Endodermal cell (in vitro differentiated cells): ENCODE measurements around the gene OPN1LW. TPM values are rescaled to one million over a fixed set of nuclear protein-coding genes. Genes with fewer than 3 reads are reported as not detected.

Source experiments
- DNase-seq: peaks from one replicate; pipeline ENCODE4 v3.0.0-alpha.2; 2017
- H3K27ac ChIP-seq: 2 replicates; pipeline ENCODE4 v1.5.1; 2013; ENCODE audit warnings: mild to moderate bottlenecking, low read depth, low read length, moderate library complexity
- H3K27me3 ChIP-seq: 2 replicates; pipeline ENCODE4 v1.6.1; 2013; ENCODE audit warnings: mild to moderate bottlenecking, low read length, moderate library complexity; ENCODE audit not compliant: insufficient read depth, control insufficient read depth, poor library complexity, severe bottlenecking
- H3K36me3 ChIP-seq: 2 replicates; pipeline ENCODE4 v1.7.0; 2013; ENCODE audit warnings: mild to moderate bottlenecking, low read length, moderate library complexity; ENCODE audit not compliant: control insufficient read depth, insufficient read depth
- H3K4me1 ChIP-seq: one replicate; pipeline ENCODE4 v1.7.0; 2013; ENCODE audit warnings: low read length; ENCODE audit not compliant: control insufficient read depth, insufficient read depth
- H3K4me3 ChIP-seq: 2 replicates; pipeline ENCODE4 v1.5.1; 2013; ENCODE audit warnings: mild to moderate bottlenecking, low read length, moderate library complexity
- H3K9ac ChIP-seq: 2 replicates; pipeline ENCODE4 v1.6.1; 2013; ENCODE audit warnings: mild to moderate bottlenecking, low read length, moderate library complexity; ENCODE audit not compliant: poor library complexity, severe bottlenecking; ENCODE audit errors: extremely low read depth
- H3K9me3 ChIP-seq: 2 replicates; pipeline ENCODE4 v1.6.1; 2013; ENCODE audit warnings: mild to moderate bottlenecking, low read length, moderate library complexity; ENCODE audit not compliant: control insufficient read depth
- H3K27ac Mint-ChIP-seq: 2 replicates; pipeline ENCODE4 v1.8.0; 2020; ENCODE audit warnings: mixed read lengths
- H3K27me3 Mint-ChIP-seq: 2 replicates; pipeline ENCODE4 v1.8.0; 2021; ENCODE audit warnings: mild to moderate bottlenecking, mixed read lengths; ENCODE audit not compliant: insufficient read depth
- H3K36me3 Mint-ChIP-seq: 2 replicates; pipeline ENCODE4 v1.8.0; 2020; ENCODE audit warnings: low read depth, mixed read lengths
- H3K4me1 Mint-ChIP-seq: 2 replicates; pipeline ENCODE4 v1.8.0; 2020; ENCODE audit warnings: mixed read lengths
- H3K4me3 Mint-ChIP-seq: 2 replicates; pipeline ENCODE4 v1.8.0; 2020; ENCODE audit warnings: mild to moderate bottlenecking, moderate library complexity, mixed read lengths
- H3K9me3 Mint-ChIP-seq: 2 replicates; pipeline ENCODE4 v1.8.0; 2020; ENCODE audit warnings: mild to moderate bottlenecking, mixed read lengths
- CTCF ChIP-seq: fragments of 200-600 bp; sonication (generic); conservative IDR thresholded peaks from 2 replicates; pipeline ENCODE4 v1.5.0; 2021; ENCODE audit warnings: antibody characterized with exemption, mild to moderate bottlenecking
- WGBS, 2 experiments: methylation state at CpG; one replicate each; pipeline versions ENCODE4 v1.1.5 to v1.1.7; 2013; ENCODE audit warnings: missing lambda C conversion rate in 2 of 2, mixed read lengths in 1 of 2; ENCODE audit not compliant: insufficient coverage in 1 of 2, insufficient read length in 1 of 2; 5-methylcytosine and 5-hydroxymethylcytosine counted together
- total RNA-seq, 2 donors: library from RNA; stranded (reverse); fragmentation: NEBNext Ultra II Directional in 1 of 2; extraction: Animal tissue kit (Norgen Biotek cat#: 25700) in 1 of 2; gene quantifications; 2 replicates in 1 of 2; 3 replicates in 1 of 2; pipeline ENCODE4 v1.2.1, GENCODE V29; 2021

OPN1LW gene
- total RNA-seq, 2 donors from 2014 or later: not detected

- H3K4me1 ChIP-seq: no peaks in the 10 kb centered on the region
- 66 to 80% methylated on average over 2 to 4 of the region's 6 CpGs for WGBS, 2 experiments
- H3K36me3 ChIP-seq: no peaks in the 10 kb centered on the region
- no peak overlapping the region for H3K9ac ChIP-seq
- Mint-ChIP-seq H3K4me3 (no peak overlapping the region), H3K27ac (no peak overlapping the region), H3K9me3 (peaks cover 73% of the 10 kb centered on the region), H3K4me1 (no peaks in the 10 kb centered on the region), H3K36me3 (no peaks in the 10 kb centered on the region), H3K27me3 (no peaks in the 10 kb centered on the region)
- no peak for DNase-seq
- TF ChIP-seq CTCF: no peak
- H3K9me3 ChIP-seq: peaks cover 4% of the 10 kb centered on the region
- H3K4me3 ChIP-seq: no peak overlapping the region
- no peaks in the 10 kb centered on the region for H3K27me3 ChIP-seq
- no peak overlapping the region for H3K27ac ChIP-seq
These were observed 30.3 kb upstream of the OPN1LW start for GRCh38 chrX:154113729-154114128.

- no peaks in the 10 kb centered on the region for H3K36me3 Mint-ChIP-seq
- peaks cover 66% of the 10 kb centered on the region for H3K9me3 Mint-ChIP-seq
- WGBS, 2 experiments: 80 to 91% methylated on average over 2 to 5 of the region's 5 CpGs
- Histone ChIP-seq H3K9ac (no peak overlapping the region), H3K27ac (no peak overlapping the region), H3K27me3 (no peaks in the 10 kb centered on the region), H3K36me3 (no peaks in the 10 kb centered on the region), H3K4me3 (no peak overlapping the region), H3K9me3 (peaks cover 4% of the 10 kb centered on the region), H3K4me1 (no peaks in the 10 kb centered on the region)
- no peak for DNase-seq
- no peaks in the 10 kb centered on the region for H3K4me1 Mint-ChIP-seq
- no peak overlapping the region for H3K27ac Mint-ChIP-seq
- no peaks in the 10 kb centered on the region for H3K27me3 Mint-ChIP-seq
- TF ChIP-seq CTCF: no peak
- H3K4me3 Mint-ChIP-seq: no peak overlapping the region
These were observed 29.4 kb upstream of the OPN1LW start for GRCh38 chrX:154114652-154115051.

- TF ChIP-seq CTCF: no peak
- Mint-ChIP-seq H3K27ac (no peak overlapping the region), H3K9me3 (peaks cover 67% of the 10 kb centered on the region), H3K4me3 (no peak overlapping the region), H3K36me3 (no peaks in the 10 kb centered on the region), H3K27me3 (no peaks in the 10 kb centered on the region), H3K4me1 (no peaks in the 10 kb centered on the region)
- no peaks in the 10 kb centered on the region for H3K4me1 ChIP-seq
- no peaks in the 10 kb centered on the region for H3K27me3 ChIP-seq
- H3K4me3 ChIP-seq: no peak overlapping the region
- 92 to 93% methylated on average over 3 to 10 of the region's 10 CpGs for WGBS, 2 experiments
- H3K9ac ChIP-seq: no peak overlapping the region
- H3K36me3 ChIP-seq: no peaks in the 10 kb centered on the region
- H3K27ac ChIP-seq: no peak overlapping the region
- no peak for DNase-seq
- peaks cover 4% of the 10 kb centered on the region for H3K9me3 ChIP-seq
These were observed 29.0 kb upstream of the OPN1LW start for GRCh38 chrX:154115071-154115470.
